Measurements from ENCODE around the gene GBF1. TPM values are rescaled to one million over a fixed set of nuclear protein-coding genes. Genes with fewer than 3 reads are reported as not detected.
A peak's percentile ranks its signal among the peaks of the same experiment; 100 is the strongest.

GBF1 gene
- polyA plus RNA-seq, 2 donors, result 11.4 to 11.7 TPM

DNA sequence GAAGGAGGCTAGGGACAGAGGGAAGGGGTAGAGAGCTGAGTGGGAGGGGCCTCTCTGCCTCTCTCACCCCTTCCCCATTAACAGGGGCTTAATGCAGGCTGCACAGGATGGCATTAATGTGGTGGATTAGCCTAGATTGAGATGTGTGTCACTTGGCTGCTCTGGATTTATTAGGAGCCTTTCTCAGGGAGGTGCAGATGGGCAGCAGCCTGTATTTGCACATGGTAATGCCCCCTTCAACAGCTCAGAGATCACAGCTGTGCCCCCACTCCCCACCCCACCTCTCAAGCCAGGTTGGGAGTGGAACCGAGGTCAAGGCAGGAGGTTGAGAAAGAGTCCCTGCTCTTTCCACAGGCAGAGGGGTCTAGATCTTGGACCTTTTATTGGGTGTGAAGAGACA is 11.3 kb upstream of the GBF1 start:
- H3K27ac ChIP-seq (ENCODE audit: low read depth in 2 of 2, low read length in 1 of 2), result no peak overlapping the region
- no peaks in the 10 kb centered on the region for H3K36me3 ChIP-seq (ENCODE audit: control insufficient read depth in 2 of 2, insufficient read depth in 2 of 2, low read length in 1 of 2)
- no peaks in the 10 kb centered on the region for H3K9me3 ChIP-seq (ENCODE audit: control insufficient read depth in 2 of 2, insufficient read depth in 1 of 2, low read depth in 1 of 2, low read length in 1 of 2)
- WGBS, 2 donors, result 81 to 87% methylated on average over 1 of the region's 1 CpG
- peaks cover 14% of the 10 kb centered on the region in 2 donors for H3K4me1 ChIP-seq (ENCODE audit: control insufficient read depth in 2 of 2, insufficient read depth in 2 of 2, low read length in 1 of 2)
- no peak overlapping the region for H3K4me3 ChIP-seq (ENCODE audit: low read depth in 1 of 2, low read length in 2 of 2)
- peaks cover 5 to 10% of the 10 kb centered on the region in 2 donors for H3K27me3 ChIP-seq (ENCODE audit: control insufficient read depth in 1 of 2, insufficient read depth in 2 of 2, low read length in 2 of 2)

DNA sequence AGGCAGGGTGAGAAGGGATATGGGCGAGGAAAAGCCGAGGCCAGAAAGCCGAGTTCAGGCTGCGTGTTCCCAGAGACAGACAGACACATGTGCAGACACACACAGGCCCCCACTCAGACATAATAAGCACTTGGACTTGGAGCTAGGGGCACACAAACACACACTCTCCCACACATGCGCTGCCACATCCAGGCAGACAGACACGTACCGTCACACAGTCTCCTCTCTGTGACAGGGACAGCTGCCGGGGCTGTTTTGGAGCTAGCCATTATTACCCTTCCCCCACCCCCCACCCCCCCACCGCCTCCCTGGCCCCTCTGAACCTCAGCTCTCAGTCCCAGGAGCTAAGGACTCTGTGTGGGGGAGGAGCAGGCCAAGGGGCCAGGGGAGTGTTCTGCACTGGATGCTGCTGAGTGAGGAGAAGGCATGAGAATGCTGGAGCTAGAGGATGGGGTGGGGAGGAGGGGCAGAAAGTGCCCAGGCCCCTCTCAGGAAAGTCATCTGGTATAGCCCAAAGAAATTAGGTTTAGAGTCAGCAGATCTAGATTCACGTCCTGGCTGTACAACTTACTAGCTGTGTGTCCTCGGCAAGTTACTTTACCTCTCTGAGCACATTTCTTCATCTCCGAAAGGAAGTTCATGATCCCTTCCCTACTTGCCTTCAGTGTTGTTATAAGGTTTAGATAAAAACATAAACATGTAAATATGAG is 10.3 kb upstream of the GBF1 start:
- 73 to 74% methylated on average over 12 of the region's 12 CpGs for WGBS, 2 donors
- Histone ChIP-seq H3K4me1 (ENCODE audit: control insufficient read depth in 2 of 2, insufficient read depth in 2 of 2, low read length in 1 of 2) (peaks cover 12 to 14% of the 10 kb centered on the region in 2 donors), H3K4me3 (ENCODE audit: low read depth in 1 of 2, low read length in 2 of 2) (no peak overlapping the region), H3K9me3 (ENCODE audit: control insufficient read depth in 2 of 2, insufficient read depth in 1 of 2, low read depth in 1 of 2, low read length in 1 of 2) (no peaks in the 10 kb centered on the region), H3K27me3 (ENCODE audit: control insufficient read depth in 1 of 2, insufficient read depth in 2 of 2, low read length in 2 of 2) (peaks cover 5 to 10% of the 10 kb centered on the region in 2 donors), H3K27ac (ENCODE audit: low read depth in 2 of 2, low read length in 1 of 2) (no peak overlapping the region), H3K36me3 (ENCODE audit: control insufficient read depth in 2 of 2, insufficient read depth in 2 of 2, low read length in 1 of 2) (no peaks in the 10 kb centered on the region)

DNA sequence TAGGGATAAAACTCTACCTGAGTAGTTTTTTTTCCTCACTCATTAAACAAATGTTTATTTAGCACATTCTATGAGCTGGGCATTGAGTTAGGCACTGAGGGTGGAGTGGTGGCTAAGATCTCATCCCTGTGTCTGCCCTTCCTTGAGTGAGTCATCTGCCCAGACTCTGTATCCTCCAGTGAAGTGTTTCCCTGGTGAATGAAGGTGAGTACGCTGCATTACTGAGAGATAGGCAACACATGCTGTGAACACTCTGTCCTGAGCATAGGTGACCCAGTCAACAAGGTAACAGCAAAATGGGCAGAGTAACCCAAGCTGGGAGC is 9.8 kb upstream of the GBF1 start:
- Histone ChIP-seq H3K36me3 (ENCODE audit: control insufficient read depth in 2 of 2, insufficient read depth in 2 of 2, low read length in 1 of 2) (no peaks in the 10 kb centered on the region), H3K4me3 (ENCODE audit: low read depth in 1 of 2, low read length in 2 of 2) (no peak overlapping the region), H3K27me3 (ENCODE audit: control insufficient read depth in 1 of 2, insufficient read depth in 2 of 2, low read length in 2 of 2) (peaks cover 5 to 8% of the 10 kb centered on the region in 2 donors), H3K9me3 (ENCODE audit: control insufficient read depth in 2 of 2, insufficient read depth in 1 of 2, low read depth in 1 of 2, low read length in 1 of 2) (no peaks in the 10 kb centered on the region), H3K4me1 (ENCODE audit: control insufficient read depth in 2 of 2, insufficient read depth in 2 of 2, low read length in 1 of 2) (peaks cover 10 to 15% of the 10 kb centered on the region in 2 donors), H3K27ac (ENCODE audit: low read depth in 2 of 2, low read length in 1 of 2) (no peak overlapping the region)
- 73 to 85% methylated on average over 1 of the region's 1 CpG for WGBS, 2 donors

DNA sequence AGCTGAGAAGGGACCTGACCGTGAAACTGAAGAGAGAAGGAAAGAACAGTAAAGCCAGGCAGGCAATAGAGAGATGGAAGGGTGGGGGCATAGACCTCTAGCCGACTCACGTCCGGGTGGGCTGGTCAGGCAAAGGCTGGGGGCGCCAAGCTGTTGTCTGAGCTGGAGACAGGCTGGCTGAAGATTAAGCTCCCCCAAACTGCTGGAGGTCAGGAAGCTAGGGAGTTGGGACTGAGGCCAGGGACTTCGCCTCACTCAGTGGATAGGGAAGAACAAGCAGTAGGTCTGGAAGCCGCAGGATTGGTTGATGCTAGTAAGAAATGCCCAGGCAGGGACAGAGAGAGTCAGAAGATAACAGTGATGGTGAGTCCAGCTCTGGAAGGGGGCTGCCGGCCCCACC is 9.3 kb upstream of the GBF1 start:
- 67 to 71% methylated on average over 8 of the region's 8 CpGs for WGBS, 2 donors
- Histone ChIP-seq H3K27ac (ENCODE audit: low read depth in 2 of 2, low read length in 1 of 2) (no peak overlapping the region), H3K27me3 (ENCODE audit: control insufficient read depth in 1 of 2, insufficient read depth in 2 of 2, low read length in 2 of 2) (peaks cover 4 to 5% of the 10 kb centered on the region in 2 donors), H3K36me3 (ENCODE audit: control insufficient read depth in 2 of 2, insufficient read depth in 2 of 2, low read length in 1 of 2) (no peaks in the 10 kb centered on the region), H3K9me3 (ENCODE audit: control insufficient read depth in 2 of 2, insufficient read depth in 1 of 2, low read depth in 1 of 2, low read length in 1 of 2) (no peaks in the 10 kb centered on the region), H3K4me3 (ENCODE audit: low read depth in 1 of 2, low read length in 2 of 2) (no peak overlapping the region), H3K4me1 (ENCODE audit: control insufficient read depth in 2 of 2, insufficient read depth in 2 of 2, low read length in 1 of 2) (peaks cover 11 to 15% of the 10 kb centered on the region in 2 donors)

DNA sequence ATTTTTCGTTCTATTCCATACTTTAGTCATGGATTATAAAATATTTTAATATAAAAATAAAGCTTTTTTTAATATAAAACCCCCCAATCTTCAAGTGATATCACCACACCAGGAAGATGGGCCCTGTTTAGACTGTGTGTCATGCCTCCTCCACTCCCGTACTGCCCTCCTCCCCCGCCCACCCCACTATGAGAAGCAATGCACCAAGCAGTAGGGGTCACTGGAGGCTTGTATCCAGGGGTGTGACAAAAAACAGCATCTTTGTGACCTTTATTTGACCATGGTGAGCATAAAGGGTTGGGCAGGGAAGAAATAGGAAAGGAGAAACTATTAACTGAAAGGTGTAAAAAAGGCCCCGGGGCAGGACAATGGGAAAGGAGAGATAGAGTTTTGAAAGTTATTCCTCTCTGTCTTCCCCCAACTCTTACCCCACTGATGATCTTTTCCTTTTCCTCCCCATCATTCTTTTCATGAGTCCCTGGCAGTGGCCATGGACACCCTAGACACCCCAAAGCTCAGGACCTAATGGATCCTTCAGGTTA is 7.5 kb upstream of the GBF1 start:
- Histone ChIP-seq H3K27ac (ENCODE audit: low read depth in 2 of 2, low read length in 1 of 2) (no peak overlapping the region), H3K4me1 (ENCODE audit: control insufficient read depth in 2 of 2, insufficient read depth in 2 of 2, low read length in 1 of 2) (peaks cover 8 to 9% of the 10 kb centered on the region in 2 donors), H3K36me3 (ENCODE audit: control insufficient read depth in 2 of 2, insufficient read depth in 2 of 2, low read length in 1 of 2) (no peaks in the 10 kb centered on the region), H3K9me3 (ENCODE audit: control insufficient read depth in 2 of 2, insufficient read depth in 1 of 2, low read depth in 1 of 2, low read length in 1 of 2) (no peaks in the 10 kb centered on the region), H3K4me3 (ENCODE audit: low read depth in 1 of 2, low read length in 2 of 2) (no peak overlapping the region), H3K27me3 (ENCODE audit: control insufficient read depth in 1 of 2, insufficient read depth in 2 of 2, low read length in 2 of 2) (peaks cover 0 to 5% of the 10 kb centered on the region in 2 donors)
- 58 to 82% methylated on average over 4 of the region's 4 CpGs for WGBS, 2 donors

DNA sequence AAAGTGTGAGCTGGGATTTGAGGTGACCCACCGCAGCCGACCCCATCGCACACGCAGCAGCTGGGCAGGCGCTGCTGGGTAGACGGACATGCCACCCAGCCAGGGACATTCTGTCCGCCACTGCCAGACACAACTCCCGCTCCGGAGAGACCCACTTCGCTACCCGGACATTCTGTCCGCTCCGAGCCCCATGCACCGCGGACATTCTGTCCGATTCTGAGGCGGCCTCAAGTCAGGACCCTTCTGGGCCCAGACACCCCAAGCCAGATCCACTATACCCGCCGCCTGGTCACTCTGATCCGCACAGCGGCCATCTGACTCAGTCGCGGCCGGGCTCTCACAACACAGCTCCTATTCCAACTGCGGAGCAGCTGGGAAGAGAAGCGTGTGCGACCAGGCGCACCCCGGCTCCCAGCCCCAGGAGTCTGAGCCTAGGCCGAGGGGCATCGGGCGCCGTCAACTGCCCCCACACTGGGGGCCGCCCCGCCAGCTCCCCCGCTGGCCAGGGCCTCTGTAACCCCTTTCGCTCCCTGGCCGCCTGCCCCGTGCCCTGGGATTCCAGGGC is 4.8 kb upstream of the GBF1 start:
- no peaks in the 10 kb centered on the region for H3K27me3 ChIP-seq (ENCODE audit: control insufficient read depth in 1 of 2, insufficient read depth in 2 of 2, low read length in 2 of 2)
- H3K4me3 ChIP-seq (ENCODE audit: low read depth in 1 of 2, low read length in 2 of 2), result peak overlapping the region in 1 of 2 donors; percentile 53
- no peaks in the 10 kb centered on the region for H3K9me3 ChIP-seq (ENCODE audit: control insufficient read depth in 2 of 2, insufficient read depth in 1 of 2, low read depth in 1 of 2, low read length in 1 of 2)
- WGBS, 2 donors, result 33 to 34% methylated on average over 35 to 39 of the region's 39 CpGs
- H3K36me3 ChIP-seq (ENCODE audit: control insufficient read depth in 2 of 2, insufficient read depth in 2 of 2, low read length in 1 of 2), result no peaks in the 10 kb centered on the region
- no peak overlapping the region for H3K27ac ChIP-seq (ENCODE audit: low read depth in 2 of 2, low read length in 1 of 2)
- H3K4me1 ChIP-seq (ENCODE audit: control insufficient read depth in 2 of 2, insufficient read depth in 2 of 2, low read length in 1 of 2), result peaks cover 9 to 12% of the 10 kb centered on the region in 2 donors

- 4% methylated on average over 17 to 20 of the region's 20 CpGs for WGBS, 2 donors
- Histone ChIP-seq H3K27ac (ENCODE audit: low read depth in 2 of 2, low read length in 1 of 2) (no peak overlapping the region), H3K27me3 (ENCODE audit: control insufficient read depth in 1 of 2, insufficient read depth in 2 of 2, low read length in 2 of 2) (no peaks in the 10 kb centered on the region), H3K4me3 (ENCODE audit: low read depth in 1 of 2, low read length in 2 of 2) (peak overlapping the region; percentile 53 to 56), H3K9me3 (ENCODE audit: control insufficient read depth in 2 of 2, insufficient read depth in 1 of 2, low read depth in 1 of 2, low read length in 1 of 2) (no peaks in the 10 kb centered on the region), H3K36me3 (ENCODE audit: control insufficient read depth in 2 of 2, insufficient read depth in 2 of 2, low read length in 1 of 2) (no peaks in the 10 kb centered on the region), H3K4me1 (ENCODE audit: control insufficient read depth in 2 of 2, insufficient read depth in 2 of 2, low read length in 1 of 2) (peaks cover 9 to 12% of the 10 kb centered on the region in 2 donors)
These were observed 4.3 kb upstream of the GBF1 start for GRCh38 chr10:102241032-102241443.

DNA sequence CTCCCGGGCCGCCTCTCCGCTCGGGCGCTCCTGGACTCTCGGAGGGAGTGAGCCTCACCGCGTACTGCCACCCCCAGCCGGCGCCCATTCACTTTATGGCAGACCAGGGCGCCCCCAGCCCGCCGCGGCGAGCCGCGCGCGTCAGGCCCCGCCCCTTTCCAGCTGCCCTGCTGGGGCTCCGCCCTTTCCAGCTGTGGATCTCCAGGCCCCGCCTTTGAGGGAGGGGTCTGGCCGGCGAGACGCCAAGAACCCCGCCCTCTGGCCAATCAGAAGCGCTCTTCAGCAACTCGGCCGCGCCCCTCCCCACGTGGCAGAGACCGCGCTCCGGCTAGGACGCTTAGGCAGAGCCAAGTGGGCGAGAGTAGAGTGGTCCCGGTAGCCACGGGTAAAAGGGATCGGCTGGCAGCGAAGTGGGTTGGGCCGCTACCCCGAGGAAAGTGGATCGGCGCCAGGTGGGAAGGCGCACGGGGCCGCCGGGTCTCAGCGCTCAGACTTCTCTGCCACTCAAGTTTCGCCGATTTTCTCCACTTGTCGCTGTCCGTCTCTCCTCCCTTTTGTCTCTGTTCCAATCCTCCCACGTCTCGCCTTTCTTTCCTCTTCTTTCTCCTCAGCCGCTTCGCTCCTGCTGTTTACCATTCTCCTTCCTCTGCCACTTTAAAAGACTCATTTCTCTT is 3.8 kb upstream of the GBF1 start, which contains the start of gene PITX3:
Gene PITX3, minus strand, starts transcription at position 69 of the 674 bp plus-strand sequence. CDS start 9,432 bp downstream, outside the sequence.
- Histone ChIP-seq H3K36me3 (ENCODE audit: control insufficient read depth in 2 of 2, insufficient read depth in 2 of 2, low read length in 1 of 2) (no peaks in the 10 kb centered on the region), H3K27ac (ENCODE audit: low read depth in 2 of 2, low read length in 1 of 2) (no peak within 1 kb of the TSS), H3K9me3 (ENCODE audit: control insufficient read depth in 2 of 2, insufficient read depth in 1 of 2, low read depth in 1 of 2, low read length in 1 of 2) (no peaks in the 10 kb centered on the region), H3K27me3 (ENCODE audit: control insufficient read depth in 1 of 2, insufficient read depth in 2 of 2, low read length in 2 of 2) (no peaks in the 10 kb centered on the region), H3K4me1 (ENCODE audit: control insufficient read depth in 2 of 2, insufficient read depth in 2 of 2, low read length in 1 of 2) (peaks cover 9 to 12% of the 10 kb centered on the region in 2 donors), H3K4me3 (ENCODE audit: low read depth in 1 of 2, low read length in 2 of 2) (peak within 1 kb of the TSS; percentile 53 to 56)
- WGBS, 2 donors, result 0 to 2% methylated on average over 37 to 57 of the region's 57 CpGs

DNA sequence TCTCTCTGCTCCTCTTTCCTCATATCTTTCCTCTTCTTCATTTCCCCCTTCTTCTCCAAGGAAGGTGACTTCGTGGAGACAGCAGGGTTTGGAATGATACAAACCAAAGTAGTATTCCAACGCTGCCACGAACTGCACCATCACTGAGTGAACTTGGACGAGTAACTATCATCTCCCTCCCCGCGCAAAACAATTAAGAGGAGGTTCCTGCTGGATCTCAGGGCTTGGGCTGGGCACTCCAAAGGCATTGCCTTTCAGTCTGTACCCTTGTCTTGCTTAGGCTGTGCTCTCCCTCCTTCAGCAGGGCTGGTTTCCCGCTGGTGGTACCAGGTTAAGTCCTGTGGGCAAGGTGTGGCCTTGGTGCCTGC is 3.2 kb upstream of the GBF1 start:
- H3K27ac ChIP-seq (ENCODE audit: low read depth in 2 of 2, low read length in 1 of 2), result no peak overlapping the region
- H3K4me3 ChIP-seq (ENCODE audit: low read depth in 1 of 2, low read length in 2 of 2), result peak overlapping the region; percentile 53 to 56
- H3K9me3 ChIP-seq (ENCODE audit: control insufficient read depth in 2 of 2, insufficient read depth in 1 of 2, low read depth in 1 of 2, low read length in 1 of 2), result no peaks in the 10 kb centered on the region
- no peaks in the 10 kb centered on the region for H3K36me3 ChIP-seq (ENCODE audit: control insufficient read depth in 2 of 2, insufficient read depth in 2 of 2, low read length in 1 of 2)
- H3K4me1 ChIP-seq (ENCODE audit: control insufficient read depth in 2 of 2, insufficient read depth in 2 of 2, low read length in 1 of 2), result peaks cover 9 to 12% of the 10 kb centered on the region in 2 donors
- no peaks in the 10 kb centered on the region for H3K27me3 ChIP-seq (ENCODE audit: control insufficient read depth in 1 of 2, insufficient read depth in 2 of 2, low read length in 2 of 2)
- 20 to 32% methylated on average over 7 of the region's 7 CpGs for WGBS, 2 donors

Measured in esophagus (tissue), 2 donors.